ENCODE measurements around the gene ADAMTS1. TPM values are rescaled to one million over a fixed set of nuclear protein-coding genes. Genes with fewer than 3 reads are reported as not detected.

The ADAMTS1 gene
- not detected for polyA plus RNA-seq (2012; ENCODE audit: low read depth, missing spikeins)

DNA sequence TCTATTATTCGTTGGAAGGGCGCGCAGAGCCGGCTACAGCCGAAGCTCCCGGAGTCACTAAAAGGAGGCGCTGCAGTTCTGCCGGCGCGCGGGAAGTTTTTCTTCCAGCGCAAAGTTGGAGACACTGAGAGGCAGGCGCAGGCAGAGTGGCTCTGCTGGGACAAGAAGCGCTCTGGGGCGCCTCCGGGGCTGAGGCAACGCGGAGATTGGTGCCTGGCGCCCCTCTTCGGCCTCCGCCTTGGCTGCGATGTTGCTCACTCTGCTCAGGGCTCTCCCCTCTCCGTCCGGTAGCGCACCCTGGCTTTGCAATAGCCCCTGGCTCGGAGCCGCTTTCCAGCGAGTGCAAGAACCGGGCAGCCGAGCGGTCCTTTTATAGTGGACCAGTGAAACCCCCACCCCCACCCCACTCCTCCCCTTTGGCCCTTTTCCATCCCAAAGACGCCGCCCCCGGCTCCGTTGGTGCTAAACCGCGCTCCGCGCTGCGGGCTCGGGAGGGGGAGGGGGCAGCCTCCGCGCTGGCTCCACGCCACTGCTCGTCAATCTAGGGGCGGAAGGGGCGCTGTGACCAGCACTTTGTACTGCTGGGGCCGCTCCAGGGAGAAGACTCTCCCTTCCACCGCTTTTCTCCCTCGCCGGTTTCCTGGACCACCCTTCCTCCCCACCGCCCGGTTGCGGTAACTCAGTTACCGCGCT lies at the start of gene ADAMTS1:
Gene ADAMTS1, minus strand, starts transcription at position 344 of the 693 bp plus-strand sequence. CDS start 455 bp downstream, outside the sequence.
- TF ChIP-seq TAF1 (IDR thresholded peaks at IDR 0.05; ENCODE audit: low read depth, low read length) (no peak), PAX5 (IDR thresholded peaks at IDR 0.05; ENCODE audit: insufficient read depth, low read length, severe bottlenecking) (no peak), SPI1 (IDR thresholded peaks at IDR 0.05; ENCODE audit: low read depth, low read length) (no peak), POU2F2 (IDR thresholded peaks at IDR 0.05; ENCODE audit: low read depth, low read length) (no peak), POLR2AphosphoS5 (IDR thresholded peaks at IDR 0.05; ENCODE audit: low read depth, low read length) (no peak), POLR2A (IDR thresholded peaks at IDR 0.05; ENCODE audit: low read depth, low read length) (no peak)
- DNase-seq (ENCODE audit: insufficient read length, low spot score), result no peak
- FAIRE-seq, result no peak

DNA sequence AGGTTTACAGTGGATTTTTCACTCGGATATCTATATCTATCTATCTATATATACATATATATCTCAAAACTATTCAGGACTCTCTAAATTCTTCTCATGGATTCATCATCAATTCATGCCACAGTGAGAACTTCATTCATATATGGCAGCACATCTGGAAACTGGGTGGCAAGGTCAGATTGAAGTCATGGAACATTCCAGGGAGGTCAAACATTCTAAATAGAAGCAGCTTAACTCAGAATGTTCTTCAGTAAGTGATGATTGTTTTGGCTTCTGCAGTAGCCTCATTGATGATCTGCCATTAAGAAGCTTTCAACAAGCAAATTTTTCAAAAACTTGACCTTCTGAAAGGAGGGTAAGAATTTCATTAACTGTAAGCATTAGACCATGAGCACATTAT lies 46.9 kb upstream of the ADAMTS1 start:
- no peak for FAIRE-seq
- DNase-seq (ENCODE audit: insufficient read length, low spot score), result no peak
- TF ChIP-seq TAF1 (IDR thresholded peaks at IDR 0.05; ENCODE audit: low read depth, low read length) (no peak), POLR2A (IDR thresholded peaks at IDR 0.05; ENCODE audit: low read depth, low read length) (no peak), POLR2AphosphoS5 (IDR thresholded peaks at IDR 0.05; ENCODE audit: low read depth, low read length) (no peak), PAX5 (IDR thresholded peaks at IDR 0.05; ENCODE audit: insufficient read depth, low read length, severe bottlenecking) (no peak), SPI1 (IDR thresholded peaks at IDR 0.05; ENCODE audit: low read depth, low read length) (no peak), POU2F2 (IDR thresholded peaks at IDR 0.05; ENCODE audit: low read depth, low read length) (no peak)

GRCh38 chr21:26888931-26889330 lies 43.7 kb upstream of the ADAMTS1 start:
- no peak for DNase-seq (ENCODE audit: insufficient read length, low spot score)
- FAIRE-seq, result no peak
- TF ChIP-seq TAF1 (IDR thresholded peaks at IDR 0.05; ENCODE audit: low read depth, low read length) (no peak), POLR2A (IDR thresholded peaks at IDR 0.05; ENCODE audit: low read depth, low read length) (no peak), POLR2AphosphoS5 (IDR thresholded peaks at IDR 0.05; ENCODE audit: low read depth, low read length) (no peak), POU2F2 (IDR thresholded peaks at IDR 0.05; ENCODE audit: low read depth, low read length) (no peak), PAX5 (IDR thresholded peaks at IDR 0.05; ENCODE audit: insufficient read depth, low read length, severe bottlenecking) (no peak), SPI1 (IDR thresholded peaks at IDR 0.05; ENCODE audit: low read depth, low read length) (no peak)

- TF ChIP-seq SPI1 (IDR thresholded peaks at IDR 0.05; ENCODE audit: low read depth, low read length), result no peak
- no peak for TF ChIP-seq POLR2A (IDR thresholded peaks at IDR 0.05; ENCODE audit: low read depth, low read length)
- DNase-seq (ENCODE audit: insufficient read length, low spot score) (no peak), FAIRE-seq (no peak)
Observed at GRCh38 chr21:26888256-26888655, 43.0 kb upstream of the ADAMTS1 start.

DNA sequence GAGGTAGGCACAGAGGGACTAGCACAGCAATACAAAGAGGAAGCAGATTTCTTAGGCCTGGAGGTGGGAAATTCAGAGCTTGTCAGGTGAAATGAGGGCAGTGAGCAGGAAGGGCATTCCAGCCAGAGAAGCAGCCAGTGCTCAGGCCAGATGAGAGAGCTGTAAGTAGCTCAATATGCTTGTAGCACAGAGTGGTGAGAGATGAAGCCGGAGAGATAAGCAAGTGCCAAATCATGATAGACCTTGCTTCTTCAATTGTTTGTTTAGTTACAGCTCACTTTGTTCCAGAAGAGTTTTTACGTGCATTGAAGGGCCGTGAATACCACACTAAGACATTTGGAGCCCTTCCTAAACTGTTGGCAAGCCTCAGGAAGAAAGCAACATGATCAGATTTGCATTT lies 42.0 kb upstream of the ADAMTS1 start:
- FAIRE-seq (no peak), DNase-seq (ENCODE audit: insufficient read length, low spot score) (no peak)
- TF ChIP-seq PAX5 (IDR thresholded peaks at IDR 0.05; ENCODE audit: insufficient read depth, low read length, severe bottlenecking), result no peak
- no peak for TF ChIP-seq POU2F2 (IDR thresholded peaks at IDR 0.05; ENCODE audit: low read depth, low read length)
- no peak for TF ChIP-seq POLR2AphosphoS5 (IDR thresholded peaks at IDR 0.05; ENCODE audit: low read depth, low read length)
- no peak for TF ChIP-seq SPI1 (IDR thresholded peaks at IDR 0.05; ENCODE audit: low read depth, low read length)
- no peak for TF ChIP-seq TAF1 (IDR thresholded peaks at IDR 0.05; ENCODE audit: low read depth, low read length)
- TF ChIP-seq POLR2A (IDR thresholded peaks at IDR 0.05; ENCODE audit: low read depth, low read length), result no peak

GRCh38 chr21:26884436-26884835 lies 39.2 kb upstream of the ADAMTS1 start:
- no peak for FAIRE-seq
- no peak for TF ChIP-seq POLR2A (IDR thresholded peaks at IDR 0.05; ENCODE audit: low read depth, low read length)
- TF ChIP-seq SPI1 (IDR thresholded peaks at IDR 0.05; ENCODE audit: low read depth, low read length), result no peak
- TF ChIP-seq PAX5 (IDR thresholded peaks at IDR 0.05; ENCODE audit: insufficient read depth, low read length, severe bottlenecking), result no peak
- no peak for TF ChIP-seq POLR2AphosphoS5 (IDR thresholded peaks at IDR 0.05; ENCODE audit: low read depth, low read length)
- TF ChIP-seq TAF1 (IDR thresholded peaks at IDR 0.05; ENCODE audit: low read depth, low read length), result no peak
- TF ChIP-seq POU2F2 (IDR thresholded peaks at IDR 0.05; ENCODE audit: low read depth, low read length), result no peak
- DNase-seq (ENCODE audit: insufficient read length, low spot score), result no peak

DNA sequence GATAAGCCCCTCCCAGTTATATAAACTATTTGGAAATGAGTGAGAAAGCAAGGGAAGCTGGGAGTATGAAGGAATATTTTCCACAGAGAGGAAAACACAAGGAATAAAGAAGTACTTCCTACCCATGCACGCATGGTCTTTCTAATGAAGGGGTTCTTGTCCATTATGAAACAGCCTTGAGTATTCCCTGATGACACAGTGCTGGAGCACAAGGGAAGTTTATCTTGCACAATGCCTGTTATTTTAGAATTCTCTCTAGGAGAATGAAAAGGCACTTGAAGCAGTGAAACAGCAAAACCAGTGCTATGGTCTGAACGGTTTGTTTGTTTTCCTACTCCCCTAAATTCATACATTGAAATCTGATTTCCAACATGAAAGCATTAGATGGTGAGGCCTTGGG lies 38.6 kb upstream of the ADAMTS1 start:
- DNase-seq (ENCODE audit: insufficient read length, low spot score), result no peak
- no peak for FAIRE-seq
- TF ChIP-seq PAX5 (IDR thresholded peaks at IDR 0.05; ENCODE audit: insufficient read depth, low read length, severe bottlenecking), result no peak
- no peak for TF ChIP-seq SPI1 (IDR thresholded peaks at IDR 0.05; ENCODE audit: low read depth, low read length)
- TF ChIP-seq POU2F2 (IDR thresholded peaks at IDR 0.05; ENCODE audit: low read depth, low read length), result no peak
- no peak for TF ChIP-seq POLR2A (IDR thresholded peaks at IDR 0.05; ENCODE audit: low read depth, low read length)
- TF ChIP-seq TAF1 (IDR thresholded peaks at IDR 0.05; ENCODE audit: low read depth, low read length), result no peak
- TF ChIP-seq POLR2AphosphoS5 (IDR thresholded peaks at IDR 0.05; ENCODE audit: low read depth, low read length), result no peak

GRCh38 chr21:26881504-26882228 lies 36.5 kb upstream of the ADAMTS1 start:
- TF ChIP-seq POLR2AphosphoS5 (IDR thresholded peaks at IDR 0.05; ENCODE audit: low read depth, low read length), result no peak
- no peak for TF ChIP-seq PAX5 (IDR thresholded peaks at IDR 0.05; ENCODE audit: insufficient read depth, low read length, severe bottlenecking)
- TF ChIP-seq POLR2A (IDR thresholded peaks at IDR 0.05; ENCODE audit: low read depth, low read length), result no peak
- no peak for TF ChIP-seq SPI1 (IDR thresholded peaks at IDR 0.05; ENCODE audit: low read depth, low read length)
- TF ChIP-seq TAF1 (IDR thresholded peaks at IDR 0.05; ENCODE audit: low read depth, low read length), result no peak
- no peak for TF ChIP-seq POU2F2 (IDR thresholded peaks at IDR 0.05; ENCODE audit: low read depth, low read length)
- DNase-seq (ENCODE audit: insufficient read length, low spot score), result no peak
- no peak for FAIRE-seq

DNA sequence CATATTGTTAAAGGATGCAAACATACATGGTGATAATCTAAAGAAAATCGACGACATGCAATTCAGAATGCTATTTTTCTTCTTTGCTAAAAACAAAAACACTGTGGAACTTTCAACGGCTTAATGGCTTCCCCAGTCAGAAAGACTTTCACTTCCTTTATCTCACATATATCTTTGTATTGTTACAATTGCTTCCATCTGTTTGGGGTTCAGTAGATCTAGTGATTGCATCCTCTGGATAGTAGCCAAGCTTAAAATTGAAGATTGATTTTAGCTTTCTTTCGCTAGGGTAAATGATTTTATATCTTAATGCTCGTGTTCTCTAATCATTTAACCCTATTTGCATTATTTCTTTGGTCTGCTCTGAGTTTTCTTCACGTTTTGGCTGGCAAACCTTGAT lies 31.8 kb upstream of the ADAMTS1 start:
- TF ChIP-seq SPI1 (IDR thresholded peaks at IDR 0.05; ENCODE audit: low read depth, low read length) (peak; percentile 50; the same call in 1 of the 2 replicates), POLR2AphosphoS5 (IDR thresholded peaks at IDR 0.05; ENCODE audit: low read depth, low read length) (no peak)
- no peak for DNase-seq (ENCODE audit: insufficient read length, low spot score)
- no peak for FAIRE-seq
